Measurements from ENCODE around the gene NIM1K. TPM values are rescaled to one million over a fixed set of nuclear protein-coding genes. Genes with fewer than 3 reads are reported as not detected.
A peak's percentile ranks its signal among the peaks of the same experiment; 100 is the strongest.

NIM1K gene
- 0.65 and 1.9 TPM in 2 replicates for total RNA-seq (ENCODE audit: low replicate concordance)

DNA sequence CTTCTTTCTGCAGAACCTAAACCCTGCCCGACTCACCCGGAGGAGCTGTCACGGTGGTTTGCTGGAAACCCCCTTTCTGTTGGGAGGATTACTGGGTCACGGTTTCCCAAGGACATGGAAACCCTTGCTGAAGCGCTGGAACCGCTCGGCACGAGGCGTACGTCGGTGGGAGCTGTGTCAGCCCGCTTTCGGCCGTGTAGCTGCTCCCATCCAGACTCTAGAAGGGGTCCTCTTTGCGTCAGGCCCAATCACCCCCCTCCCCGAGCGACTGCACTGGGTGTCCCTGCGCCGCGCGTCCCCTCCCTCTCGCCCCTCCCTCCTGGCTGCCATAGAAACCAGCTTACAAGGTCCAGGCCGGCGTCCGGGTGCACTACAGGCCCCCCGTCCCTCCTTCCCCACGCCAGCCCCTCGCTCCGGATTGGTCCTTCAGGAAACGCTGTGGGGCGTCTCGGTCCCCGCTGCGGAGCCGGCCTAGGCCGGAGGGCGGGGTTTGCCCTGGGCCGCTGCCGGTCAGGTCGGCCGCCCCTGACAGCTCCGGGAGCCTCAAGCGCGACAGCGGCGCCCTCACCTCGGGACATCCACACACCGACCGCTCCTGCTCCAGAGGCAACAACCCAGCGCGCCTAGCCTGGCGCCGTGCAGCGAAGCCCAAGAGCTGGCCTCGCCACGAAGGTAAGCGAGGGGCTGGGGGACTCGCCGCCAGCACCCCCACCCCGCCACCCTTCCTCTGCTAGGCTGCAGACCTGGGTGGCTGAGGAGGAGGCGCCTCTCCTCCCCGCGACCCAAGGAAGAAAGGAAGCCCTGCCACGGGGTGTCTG lies at the start of gene NIM1K:
Gene NIM1K (plus strand): TSS at position 486 of the 818 bp plus-strand sequence. CDS start 53,551 bp downstream, outside the sequence.
- TF ChIP-seq, protein P1, sequence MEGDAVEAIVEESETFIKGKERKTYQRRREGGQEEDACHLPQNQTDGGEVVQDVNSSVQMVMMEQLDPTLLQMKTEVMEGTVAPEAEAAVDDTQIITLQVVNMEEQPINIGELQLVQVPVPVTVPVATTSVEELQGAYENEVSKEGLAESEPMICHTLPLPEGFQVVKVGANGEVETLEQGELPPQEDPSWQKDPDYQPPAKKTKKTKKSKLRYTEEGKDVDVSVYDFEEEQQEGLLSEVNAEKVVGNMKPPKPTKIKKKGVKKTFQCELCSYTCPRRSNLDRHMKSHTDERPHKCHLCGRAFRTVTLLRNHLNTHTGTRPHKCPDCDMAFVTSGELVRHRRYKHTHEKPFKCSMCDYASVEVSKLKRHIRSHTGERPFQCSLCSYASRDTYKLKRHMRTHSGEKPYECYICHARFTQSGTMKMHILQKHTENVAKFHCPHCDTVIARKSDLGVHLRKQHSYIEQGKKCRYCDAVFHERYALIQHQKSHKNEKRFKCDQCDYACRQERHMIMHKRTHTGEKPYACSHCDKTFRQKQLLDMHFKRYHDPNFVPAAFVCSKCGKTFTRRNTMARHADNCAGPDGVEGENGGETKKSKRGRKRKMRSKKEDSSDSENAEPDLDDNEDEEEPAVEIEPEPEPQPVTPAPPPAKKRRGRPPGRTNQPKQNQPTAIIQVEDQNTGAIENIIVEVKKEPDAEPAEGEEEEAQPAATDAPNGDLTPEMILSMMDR (IDR thresholded peaks at IDR 0.05; ENCODE audit: insufficient read depth, low read length), result no peak
- peak within 1 kb of the TSS; percentile 68 for H3K4me3 ChIP-seq (ENCODE audit: low read depth, low read length)
- peak; percentile 20 for DNase-seq (ENCODE audit: low read depth)

DNA sequence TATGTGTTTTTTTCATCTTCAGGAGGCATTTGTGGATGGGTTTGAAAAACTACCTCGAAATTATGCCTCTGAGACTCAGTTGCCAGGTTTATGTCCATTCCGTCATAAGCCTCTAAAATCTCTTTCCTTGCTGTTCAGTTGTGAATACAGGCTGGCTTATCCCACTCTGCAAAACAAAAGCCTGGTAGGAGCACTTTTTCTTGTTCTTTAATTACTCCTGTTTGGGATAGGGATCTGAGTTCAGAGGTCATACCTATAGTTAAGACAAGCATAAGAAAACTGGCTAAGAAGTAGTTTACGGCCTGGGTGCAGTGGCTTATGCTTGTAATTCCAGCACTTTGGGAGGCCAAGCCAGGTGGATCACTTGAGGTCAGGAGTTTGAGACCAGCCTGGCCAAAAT lies 47.0 kb upstream of the NIM1K start:
- TF ChIP-seq, protein P1 (IDR thresholded peaks at IDR 0.05; ENCODE audit: insufficient read depth, low read length), result no peak
- no peak overlapping the region for H3K4me3 ChIP-seq (ENCODE audit: low read depth, low read length)
- no peak for DNase-seq (ENCODE audit: low read depth)

DNA sequence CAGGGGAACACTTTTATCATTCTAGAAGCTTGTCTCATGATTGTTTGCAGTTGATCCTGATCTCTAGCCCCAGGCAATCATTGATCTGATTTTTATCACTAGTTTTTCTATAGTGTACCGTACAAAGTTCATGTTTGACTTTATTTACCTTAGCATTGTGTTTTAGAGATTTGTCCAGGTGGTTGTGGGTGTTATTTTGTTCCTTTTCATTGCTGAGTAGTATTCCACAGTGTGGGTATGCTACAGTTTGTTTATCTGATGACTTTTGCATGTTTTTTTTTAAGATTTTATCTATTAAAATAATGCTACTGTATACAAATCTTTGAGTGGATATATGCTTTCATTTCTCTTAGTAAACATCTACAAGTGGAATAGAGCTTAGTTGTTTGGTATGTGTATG lies 45.1 kb upstream of the NIM1K start:
- no peak for DNase-seq (ENCODE audit: low read depth)
- TF ChIP-seq, protein P1 (IDR thresholded peaks at IDR 0.05; ENCODE audit: insufficient read depth, low read length), result no peak
- H3K4me3 ChIP-seq (ENCODE audit: low read depth, low read length), result no peak overlapping the region

DNA sequence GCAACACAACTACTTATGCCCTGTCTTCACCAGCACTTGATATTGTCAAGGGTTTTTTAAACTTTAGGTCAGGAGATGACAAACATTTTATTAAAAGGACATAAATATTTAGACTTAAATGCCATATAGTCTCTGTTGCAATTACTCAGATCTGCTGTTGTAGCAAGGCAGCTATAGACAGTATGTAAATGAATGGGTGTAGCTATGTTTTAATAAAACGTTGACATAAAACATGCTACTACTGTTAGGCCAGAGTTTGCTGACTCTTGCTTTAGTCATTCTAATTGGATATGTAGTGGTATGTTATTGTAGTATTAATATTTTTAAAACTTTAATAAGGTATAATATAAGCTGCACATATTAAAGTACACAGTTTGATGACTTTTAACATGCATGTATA lies 43.6 kb upstream of the NIM1K start:
- DNase-seq (ENCODE audit: low read depth), result no peak
- TF ChIP-seq, protein P1 (IDR thresholded peaks at IDR 0.05; ENCODE audit: insufficient read depth, low read length), result no peak

DNA sequence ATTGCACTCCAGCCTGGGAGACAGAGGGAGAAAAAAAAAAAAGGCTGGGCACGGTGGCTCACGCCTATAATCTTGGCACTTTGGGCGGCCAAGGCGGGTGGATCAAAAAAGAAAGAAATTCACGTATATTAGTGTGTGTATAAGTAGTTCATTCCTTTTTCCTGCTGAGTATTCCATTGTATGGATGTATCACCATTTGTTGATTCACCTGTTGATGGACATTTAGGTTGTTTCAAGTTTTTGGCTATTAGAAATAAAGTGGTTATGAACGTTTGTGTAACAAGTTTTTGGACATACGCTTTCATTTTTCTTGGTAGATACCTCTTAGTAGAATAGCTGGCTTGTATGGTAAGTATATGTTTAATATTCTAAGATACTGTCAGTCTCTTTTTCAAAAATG lies 42.8 kb upstream of the NIM1K start:
- no peak overlapping the region for H3K4me3 ChIP-seq (ENCODE audit: low read depth, low read length)
- no peak for DNase-seq (ENCODE audit: low read depth)
- TF ChIP-seq, protein P1 (IDR thresholded peaks at IDR 0.05; ENCODE audit: insufficient read depth, low read length), result no peak

More for the DNA sequence above, 43.6 kb upstream of the NIM1K start:
- no peak overlapping the region for H3K4me3 ChIP-seq (ENCODE audit: low read depth, low read length)

DNA sequence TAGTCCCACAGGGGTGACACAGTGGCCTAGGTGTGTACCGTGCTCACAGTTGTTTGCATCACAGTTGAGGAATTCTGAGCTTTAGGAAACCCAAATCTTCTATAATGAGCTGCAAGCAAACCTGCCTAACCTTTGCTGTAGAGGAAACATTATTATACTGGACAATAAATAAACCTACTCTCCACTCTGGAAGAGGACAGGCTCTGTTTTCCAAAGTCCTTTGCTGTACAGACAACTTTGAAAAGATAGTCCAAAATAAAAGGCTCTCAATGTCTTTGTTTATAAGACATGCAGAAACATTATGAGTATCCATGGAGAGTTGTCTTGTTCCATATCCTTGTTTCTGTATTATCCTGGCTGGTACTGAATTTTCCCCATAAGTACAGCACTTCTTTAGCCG lies 42.0 kb upstream of the NIM1K start:
- no peak for DNase-seq (ENCODE audit: low read depth)
- H3K4me3 ChIP-seq (ENCODE audit: low read depth, low read length), result no peak overlapping the region
- TF ChIP-seq, protein P1 (IDR thresholded peaks at IDR 0.05; ENCODE audit: insufficient read depth, low read length), result no peak
